Measurements from ENCODE around the gene ACAP3. TPM values are rescaled to one million over a fixed set of nuclear protein-coding genes. Genes with fewer than 3 reads are reported as not detected.
A peak's percentile ranks its signal among the peaks of the same experiment; 100 is the strongest.

ACAP3 gene
- total and polyA plus RNA-seq, 2 of the 4 experiments (the other 2 are of a cell fraction), result 13.3 to 58.2 TPM

DNA sequence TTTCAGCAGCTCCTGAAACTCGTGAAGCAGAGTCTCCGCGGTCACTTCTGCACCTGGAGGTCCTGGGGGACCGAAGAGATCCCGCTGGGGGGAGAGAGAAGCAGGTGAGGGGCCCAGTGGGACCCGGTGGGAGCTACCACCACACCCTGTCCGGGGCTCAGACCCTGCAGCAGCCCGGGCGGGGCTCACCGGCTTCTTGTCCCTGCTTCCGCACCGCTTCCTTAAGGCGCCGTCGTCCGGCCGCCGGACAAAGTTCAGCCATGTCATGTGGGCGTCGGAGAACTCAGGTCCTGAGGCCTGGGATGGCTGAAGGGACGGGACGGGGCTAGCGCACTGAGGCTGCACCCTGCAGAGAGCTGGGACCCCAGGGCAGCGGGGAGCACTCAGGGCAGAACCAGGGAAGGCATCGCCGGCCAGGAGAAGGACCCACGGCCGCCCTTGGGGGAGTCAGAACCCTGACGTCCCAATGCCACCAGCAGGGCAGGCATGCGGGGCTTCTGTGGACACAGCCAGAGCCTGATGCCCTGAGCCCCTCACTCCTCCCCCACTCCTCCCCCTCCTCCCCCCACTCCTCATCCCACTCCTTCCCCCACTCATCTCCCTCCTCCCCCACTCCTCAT, 63.4 kb downstream of the ACAP3 start:
- no peak overlapping the region for H4K5ac ChIP-seq (ENCODE audit: low read depth, low read length)
- H3K18ac ChIP-seq (ENCODE audit: low read depth, low read length), result no peak overlapping the region
- ATAC-seq (ENCODE audit: low read depth) (no peak), DNase-seq (no peak)
- no peaks in the 10 kb centered on the region for H3K9me3 ChIP-seq (ENCODE audit: control insufficient read depth, insufficient read depth, low read length)
- no peak overlapping the region for H3K14ac ChIP-seq (replicated peaks; ENCODE audit: low read depth, low read length)
- H3K4ac ChIP-seq (ENCODE audit: low read depth, low read length), result no peak overlapping the region
- intact Hi-C loops (cut with micrococcal nuclease) (no loop called here), in situ Hi-C loops (cut with MboI; ENCODE audit: low sequenced_read_pairs) (no loop called here), dilution Hi-C loops (cut with HindIII; ENCODE audit: low sequenced_read_pairs, unreplicated experiment) (no loop called here)
- POLR2A ChIA-PET (ENCODE audit: unreplicated experiment), result no interaction called here
- peaks cover 8% of the 10 kb centered on the region for H3K4me1 ChIP-seq (ENCODE audit: control insufficient read depth, insufficient read depth, low read length)
- H3K79me1 ChIP-seq (ENCODE audit: low read depth in 1 of 2, low read length in 2 of 2), result no peaks in the 10 kb centered on the region
- no peak overlapping the region for H3K4me3 ChIP-seq (ENCODE audit: insufficient read depth, low read depth, low read length)
- H3K27me3 ChIP-seq (ENCODE audit: control insufficient read depth, insufficient read depth, low read length), result no peaks in the 10 kb centered on the region
- H2BK15ac ChIP-seq (ENCODE audit: low read depth, low read length), result no peak overlapping the region
- H2BK5ac ChIP-seq (ENCODE audit: low read depth, low read length, poor library complexity, severe bottlenecking), result no peak overlapping the region
- no peak overlapping the region for H3K27ac ChIP-seq (ENCODE audit: insufficient read depth, low read length)
- H2AFZ ChIP-seq (replicated peaks; ENCODE audit: low read length, poor library complexity), result peak overlapping the region; percentile 32
- H4K91ac ChIP-seq (ENCODE audit: insufficient read depth, low read depth, low read length), result no peak overlapping the region
- no peak overlapping the region for H2BK120ac ChIP-seq (ENCODE audit: low read depth, low read length)
- H4K8ac ChIP-seq (ENCODE audit: low read depth in 2 of 2, low read length in 2 of 2), result no peak overlapping the region
- WGBS, 2 experiments (ENCODE audit: extremely low coverage in 2 of 2, insufficient read length in 1 of 2), result 66% methylated on average over 19 of the region's 30 CpGs; no CpG with 5 or more reads in 1 of the 2 experiments
- H3K4me2 ChIP-seq (ENCODE audit: low read depth, low read length), result no peak overlapping the region
- H2BK20ac ChIP-seq (ENCODE audit: low read depth, low read length), result no peak overlapping the region
- no peaks in the 10 kb centered on the region for H3K9me1 ChIP-seq (ENCODE audit: insufficient read depth, low read length)
- no peak overlapping the region; the same call in 1 of the 2 replicates for H2AK5ac ChIP-seq (ENCODE audit: low read depth, low read length)
- TF ChIP-seq, protein P1, sequence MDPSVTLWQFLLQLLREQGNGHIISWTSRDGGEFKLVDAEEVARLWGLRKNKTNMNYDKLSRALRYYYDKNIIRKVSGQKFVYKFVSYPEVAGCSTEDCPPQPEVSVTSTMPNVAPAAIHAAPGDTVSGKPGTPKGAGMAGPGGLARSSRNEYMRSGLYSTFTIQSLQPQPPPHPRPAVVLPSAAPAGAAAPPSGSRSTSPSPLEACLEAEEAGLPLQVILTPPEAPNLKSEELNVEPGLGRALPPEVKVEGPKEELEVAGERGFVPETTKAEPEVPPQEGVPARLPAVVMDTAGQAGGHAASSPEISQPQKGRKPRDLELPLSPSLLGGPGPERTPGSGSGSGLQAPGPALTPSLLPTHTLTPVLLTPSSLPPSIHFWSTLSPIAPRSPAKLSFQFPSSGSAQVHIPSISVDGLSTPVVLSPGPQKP (IDR thresholded peaks at IDR 0.05; ENCODE audit: borderline replicate concordance, low read depth, low read length), result no peak
- TF ChIP-seq, protein P2, sequence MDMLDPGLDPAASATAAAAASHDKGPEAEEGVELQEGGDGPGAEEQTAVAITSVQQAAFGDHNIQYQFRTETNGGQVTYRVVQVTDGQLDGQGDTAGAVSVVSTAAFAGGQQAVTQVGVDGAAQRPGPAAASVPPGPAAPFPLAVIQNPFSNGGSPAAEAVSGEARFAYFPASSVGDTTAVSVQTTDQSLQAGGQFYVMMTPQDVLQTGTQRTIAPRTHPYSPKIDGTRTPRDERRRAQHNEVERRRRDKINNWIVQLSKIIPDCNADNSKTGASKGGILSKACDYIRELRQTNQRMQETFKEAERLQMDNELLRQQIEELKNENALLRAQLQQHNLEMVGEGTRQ (IDR thresholded peaks at IDR 0.05; ENCODE audit: low read depth, low read length), result no peak
- no peak for TF ChIP-seq FOS (IDR thresholded peaks at IDR 0.05; ENCODE audit: low read depth, low read length)
- TF ChIP-seq BHLHE40 (IDR thresholded peaks at IDR 0.05; ENCODE audit: low read depth, low read length), result no peak
- TF ChIP-seq, protein P3, sequence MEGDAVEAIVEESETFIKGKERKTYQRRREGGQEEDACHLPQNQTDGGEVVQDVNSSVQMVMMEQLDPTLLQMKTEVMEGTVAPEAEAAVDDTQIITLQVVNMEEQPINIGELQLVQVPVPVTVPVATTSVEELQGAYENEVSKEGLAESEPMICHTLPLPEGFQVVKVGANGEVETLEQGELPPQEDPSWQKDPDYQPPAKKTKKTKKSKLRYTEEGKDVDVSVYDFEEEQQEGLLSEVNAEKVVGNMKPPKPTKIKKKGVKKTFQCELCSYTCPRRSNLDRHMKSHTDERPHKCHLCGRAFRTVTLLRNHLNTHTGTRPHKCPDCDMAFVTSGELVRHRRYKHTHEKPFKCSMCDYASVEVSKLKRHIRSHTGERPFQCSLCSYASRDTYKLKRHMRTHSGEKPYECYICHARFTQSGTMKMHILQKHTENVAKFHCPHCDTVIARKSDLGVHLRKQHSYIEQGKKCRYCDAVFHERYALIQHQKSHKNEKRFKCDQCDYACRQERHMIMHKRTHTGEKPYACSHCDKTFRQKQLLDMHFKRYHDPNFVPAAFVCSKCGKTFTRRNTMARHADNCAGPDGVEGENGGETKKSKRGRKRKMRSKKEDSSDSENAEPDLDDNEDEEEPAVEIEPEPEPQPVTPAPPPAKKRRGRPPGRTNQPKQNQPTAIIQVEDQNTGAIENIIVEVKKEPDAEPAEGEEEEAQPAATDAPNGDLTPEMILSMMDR (conservative IDR thresholded peaks at IDR 0.05; ENCODE audit: low read depth, low read length), result no peak
- TF ChIP-seq MXI1 (IDR thresholded peaks at IDR 0.05; ENCODE audit: borderline replicate concordance, low read depth, low read length), result no peak
- no peak for TF ChIP-seq SMC3 (IDR thresholded peaks at IDR 0.05; ENCODE audit: low read depth, low read length)
- TF ChIP-seq RFX5 (IDR thresholded peaks at IDR 0.05; ENCODE audit: low read depth, low read length), result no peak
- no peak for TF ChIP-seq NFE2L2 (IDR thresholded peaks at IDR 0.05; ENCODE audit: low read depth, low read length)
- no peak for TF ChIP-seq MAZ (IDR thresholded peaks at IDR 0.05; ENCODE audit: borderline replicate concordance, low read depth, low read length)
- TF ChIP-seq RAD21 (IDR thresholded peaks at IDR 0.05; ENCODE audit: low read length), result no peak
- TF ChIP-seq CHD1 (IDR thresholded peaks at IDR 0.05; ENCODE audit: low read depth, low read length), result no peak
- no peak for TF ChIP-seq RCOR1 (IDR thresholded peaks at IDR 0.05; ENCODE audit: insufficient replicate concordance, low read length)
- no peak for TF ChIP-seq CEBPB (IDR thresholded peaks at IDR 0.05; ENCODE audit: low read depth, low read length)
- peaks cover 2% of the 10 kb centered on the region; the same call in 1 of the 2 replicates for H3K36me3 ChIP-seq (ENCODE audit: control insufficient read depth, insufficient read depth, low read length)
- no TSS peak for BruUV-seq (replicated peaks)
- no peak overlapping the region for H3K23ac ChIP-seq (ENCODE audit: low read depth, low read length)
- CTCF ChIA-PET, result no interaction called here
- peak overlapping the region; percentile 50 for H2AK9ac ChIP-seq (replicated peaks; ENCODE audit: low read depth, low read length, poor library complexity)
- no peak overlapping the region for H3K56ac ChIP-seq (ENCODE audit: extremely low read depth, insufficient read depth, low read length)
- no peak overlapping the region for H3K9ac ChIP-seq (ENCODE audit: low read depth, low read length)
- H4K20me1 ChIP-seq (ENCODE audit: insufficient read depth, low read length), result no peaks in the 10 kb centered on the region
